HCT116 (cell line): ENCODE results near the gene CEMIP2. TPM values are rescaled to one million over a fixed set of nuclear protein-coding genes. Genes with fewer than 3 reads are reported as not detected.

ENCODE experiments used
- ATAC-seq: fragments of 200-7000 bp; cut with Tn5 transposase; 2 replicates; pipeline ENCODE4 v1.9.1; 2020; ENCODE audit warnings: mild to moderate bottlenecking, moderate library complexity
- BruUV-seq: library from RNA; stranded (reverse); fragments of 400-500 nt; replicated peaks from 2 replicates; lab custom pipeline; 2021; lab: Mats Ljungman, UMichigan
- CTCF ChIA-PET: fragments of 300-600 bp; sonication (Branson Sonifier 250); formaldehyde crosslinking; loops from one replicate; lab custom pipeline; 2021; ENCODE audit warnings: antibody characterized with exemption; lab: Charles Lee
- POLR2A ChIA-PET: fragments of 300-600, 350-600 bp; sonication (Branson Sonifier 250); formaldehyde crosslinking; loops from one replicate; lab custom pipeline; 2021; ENCODE audit warnings: antibody characterized with exemption; lab: Charles Lee
- RAD21 ChIA-PET, 2 experiments: fragments of 300-600 bp; sonication (Branson Sonifier 250); formaldehyde crosslinking; loops; one replicate each; lab custom pipeline; 2023; ENCODE audit warnings: low total read pairs in 2 of 2; ENCODE audit not compliant: uncharacterized antibody in 2 of 2, unreplicated experiment in 2 of 2, low non-redundant PET in 1 of 2; lab: Charles Lee
- DNase-seq: peaks from one replicate; pipeline ENCODE4 v3.0.0-alpha.2; 2010; ENCODE audit warnings: low read depth, low spot score
- H2AFZ ChIP-seq: fragments of 200-600 bp; shearing (Covaris generic), sonication (generic); 2 replicates; pipeline ENCODE4 v1.6.1; 2017; ENCODE audit warnings: low read depth, mixed run types, mixed read lengths, antibody characterized with exemption, low read length; ENCODE audit not compliant: poor library complexity, severe bottlenecking
- H3K27ac ChIP-seq: 2 replicates; pipeline ENCODE4 v1.5.1; 2012; ENCODE audit warnings: low read depth, low read length
- H3K27me3 ChIP-seq: fragments of 200-600 bp; sonication (generic); 2 replicates; pipeline ENCODE4 v1.6.1; 2016; ENCODE audit warnings: mixed run types, low read length, mixed read lengths; ENCODE audit not compliant: insufficient read depth
- H3K36me3 ChIP-seq, 2 experiments: fragments of 200-500 bp in 1 of 2; fragments of 200-600 bp in 1 of 2; sonication (Bioruptor generic) in 1 of 2; sonication (generic) in 1 of 2; 2 replicates each; pipeline versions ENCODE4 v1.5.1 to v1.6.1; 2014 to 2016; ENCODE audit warnings: low read length in 2 of 2, inconsistent platforms in 1 of 2, mixed read lengths in 1 of 2, mixed run types in 1 of 2; ENCODE audit not compliant: insufficient read depth in 2 of 2, control insufficient read depth in 1 of 2
- H3K4me1 ChIP-seq, 2 experiments: fragments of 200-600 bp in 1 of 2; sonication (generic) in 1 of 2; 2 replicates each; pipeline versions ENCODE4 v1.5.1 to v1.6.1; 2012 to 2017; ENCODE audit warnings: low read length in 2 of 2, inconsistent platforms in 1 of 2, mild to moderate bottlenecking in 1 of 2, mixed read lengths in 1 of 2, mixed run types in 1 of 2, moderate library complexity in 1 of 2; ENCODE audit not compliant: insufficient read depth in 2 of 2, control insufficient read depth in 1 of 2
- H3K4me2 ChIP-seq: fragments of 200-600 bp; sonication (generic); 2 replicates; pipeline ENCODE4 v1.6.1; 2017; ENCODE audit warnings: mixed run types, low read length, mixed read lengths
- H3K4me3 ChIP-seq, 2 experiments: fragments of 200-600 bp in 1 of 2; sonication (generic) in 1 of 2; replicated peaks in 1 of 2; 2 replicates each; pipeline ENCODE4 v1.5.1; 2011 to 2016; ENCODE audit warnings: low read length in 2 of 2, control low read depth in 1 of 2, low read depth in 1 of 2, mild to moderate bottlenecking in 1 of 2, mixed read lengths in 1 of 2, mixed run types in 1 of 2
- H3K79me2 ChIP-seq: fragments of 200-600 bp; sonication (generic); 2 replicates; pipeline ENCODE4 v1.6.1; 2017; ENCODE audit warnings: mild to moderate bottlenecking, mixed run types, low read length, moderate library complexity, mixed read lengths; ENCODE audit not compliant: insufficient read depth
- H3K9ac ChIP-seq: fragments of 200-600 bp; sonication (generic); 2 replicates; pipeline ENCODE4 v1.6.1; 2016; ENCODE audit warnings: low read length, mixed read lengths
- H3K9me2 ChIP-seq: fragments of 200-600 bp; sonication (generic), shearing (Covaris generic); 2 replicates; pipeline ENCODE4 v1.6.1; 2017; ENCODE audit warnings: mixed run types, mild to moderate bottlenecking, moderate library complexity; ENCODE audit not compliant: insufficient read depth
- H3K9me3 ChIP-seq, 2 experiments: fragments of 200-500 bp in 1 of 2; fragments of 200-600 bp in 1 of 2; sonication (Bioruptor generic) in 1 of 2; sonication (generic) in 1 of 2; 2 replicates each; pipeline ENCODE4 v1.6.1; 2014 to 2017; ENCODE audit warnings: low read length in 2 of 2, mixed read lengths in 2 of 2, inconsistent platforms in 1 of 2, low read depth in 1 of 2, mild to moderate bottlenecking in 1 of 2, mixed run types in 1 of 2, moderate library complexity in 1 of 2; ENCODE audit not compliant: control insufficient read depth in 1 of 2, insufficient read depth in 1 of 2
- H4K20me1 ChIP-seq: fragments of 200-600 bp; sonication (generic), shearing (Covaris generic); 2 replicates; pipeline ENCODE4 v1.6.1; 2017; ENCODE audit warnings: mixed run types, mild to moderate bottlenecking, moderate library complexity; ENCODE audit not compliant: insufficient read depth
- EGR1 ChIP-seq: IDR thresholded peaks from 2 replicates; pipeline ENCODE4 v1.6.1; 2012; ENCODE audit warnings: low read depth
- ELF1 ChIP-seq: IDR thresholded peaks from 2 replicates; pipeline ENCODE4 v1.6.1; 2012; ENCODE audit warnings: low read depth, borderline replicate concordance
- EZH2phosphoT487 ChIP-seq: fragments of 200-600 bp; IDR thresholded peaks from 2 replicates; pipeline ENCODE4 v1.6.1; 2018; ENCODE audit warnings: antibody characterized with exemption, borderline replicate concordance
- FOSL1 ChIP-seq: IDR thresholded peaks from 2 replicates; pipeline ENCODE4 v1.6.1; 2012; ENCODE audit warnings: low read depth
- POLR2A ChIP-seq: IDR thresholded peaks from 2 replicates; pipeline ENCODE4 v1.7.0; 2011; ENCODE audit warnings: borderline replicate concordance; ENCODE audit not compliant: insufficient read depth, insufficient read length; ENCODE audit errors: extremely low read depth
- POLR2AphosphoS5 ChIP-seq: IDR thresholded peaks from 2 replicates; pipeline ENCODE4 v1.6.1; 2011; ENCODE audit warnings: mild to moderate bottlenecking, low read depth, low read length, moderate library complexity
- TCF7L2 ChIP-seq: IDR thresholded peaks from 2 replicates; pipeline ENCODE4 v1.7.0; 2011; ENCODE audit warnings: borderline replicate concordance, inconsistent platforms; ENCODE audit not compliant: insufficient read depth, insufficient read length; ENCODE audit errors: extremely low read depth
- ZNF274 ChIP-seq: fragments of 200-500 bp; sonication (Bioruptor generic); IDR thresholded peaks from 2 replicates; pipeline ENCODE4 v1.6.1; 2014; ENCODE audit warnings: mild to moderate bottlenecking, low read depth, low read length, inconsistent platforms
- intact Hi-C: fragments of 100-400 bp; cut with micrococcal nuclease; formaldehyde crosslinking; loops from 2 replicates; pipeline ENCODE4 v1.10.0; 2022
- total RNA-seq: library from RNA; stranded (reverse); gene quantifications from one replicate; pipeline ENCODE4 v1.2.1, GENCODE V29; 2021; ENCODE audit not compliant: unreplicated experiment
- TF ChIP-seq, protein P1 (sequence below): IDR thresholded peaks from 2 replicates; pipeline ENCODE4 v1.6.1; 2012
- TF ChIP-seq, protein P2 (sequence below): IDR thresholded peaks from 2 replicates; pipeline ENCODE4 v1.6.1; 2012; ENCODE audit warnings: low read depth

Gene CEMIP2
- total RNA-seq, 1 experiment from 2014 or later: 14.3 TPM

DNA sequence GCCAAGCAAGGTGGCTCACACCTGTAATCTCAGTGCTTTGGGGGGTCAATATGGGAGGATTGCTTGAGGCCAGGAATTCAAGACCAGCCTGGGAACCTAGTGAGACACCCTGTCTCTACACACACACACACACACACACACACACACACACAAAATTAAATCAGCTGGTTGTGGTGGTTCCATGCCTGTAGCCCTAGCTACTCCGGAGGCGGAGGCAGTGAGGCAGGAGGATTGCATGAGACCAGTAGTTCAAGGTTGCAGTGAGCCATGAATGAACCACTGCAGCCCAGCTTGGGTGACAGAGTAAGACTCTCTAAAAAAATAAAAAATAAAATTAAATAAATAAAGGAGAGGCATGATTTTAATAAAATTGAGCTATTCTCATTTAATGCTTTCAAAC is 13.1 kb downstream of the CEMIP2 start:
- no peak overlapping the region for H3K4me3 ChIP-seq
- BruUV-seq: no TSS peak
- intact Hi-C loops: no loop called here
- no peak for TF ChIP-seq EZH2phosphoT487
- TF ChIP-seq EGR1: no peak
- no peak for TF ChIP-seq POLR2A
- TF ChIP-seq FOSL1: no peak
- no peak for TF ChIP-seq TCF7L2
- TF ChIP-seq, protein P1, sequence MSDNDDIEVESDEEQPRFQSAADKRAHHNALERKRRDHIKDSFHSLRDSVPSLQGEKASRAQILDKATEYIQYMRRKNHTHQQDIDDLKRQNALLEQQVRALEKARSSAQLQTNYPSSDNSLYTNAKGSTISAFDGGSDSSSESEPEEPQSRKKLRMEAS: no peak
- TF ChIP-seq ZNF274: no peak
- no peak for TF ChIP-seq POLR2AphosphoS5
- no peak for TF ChIP-seq ELF1
- TF ChIP-seq, protein P2, sequence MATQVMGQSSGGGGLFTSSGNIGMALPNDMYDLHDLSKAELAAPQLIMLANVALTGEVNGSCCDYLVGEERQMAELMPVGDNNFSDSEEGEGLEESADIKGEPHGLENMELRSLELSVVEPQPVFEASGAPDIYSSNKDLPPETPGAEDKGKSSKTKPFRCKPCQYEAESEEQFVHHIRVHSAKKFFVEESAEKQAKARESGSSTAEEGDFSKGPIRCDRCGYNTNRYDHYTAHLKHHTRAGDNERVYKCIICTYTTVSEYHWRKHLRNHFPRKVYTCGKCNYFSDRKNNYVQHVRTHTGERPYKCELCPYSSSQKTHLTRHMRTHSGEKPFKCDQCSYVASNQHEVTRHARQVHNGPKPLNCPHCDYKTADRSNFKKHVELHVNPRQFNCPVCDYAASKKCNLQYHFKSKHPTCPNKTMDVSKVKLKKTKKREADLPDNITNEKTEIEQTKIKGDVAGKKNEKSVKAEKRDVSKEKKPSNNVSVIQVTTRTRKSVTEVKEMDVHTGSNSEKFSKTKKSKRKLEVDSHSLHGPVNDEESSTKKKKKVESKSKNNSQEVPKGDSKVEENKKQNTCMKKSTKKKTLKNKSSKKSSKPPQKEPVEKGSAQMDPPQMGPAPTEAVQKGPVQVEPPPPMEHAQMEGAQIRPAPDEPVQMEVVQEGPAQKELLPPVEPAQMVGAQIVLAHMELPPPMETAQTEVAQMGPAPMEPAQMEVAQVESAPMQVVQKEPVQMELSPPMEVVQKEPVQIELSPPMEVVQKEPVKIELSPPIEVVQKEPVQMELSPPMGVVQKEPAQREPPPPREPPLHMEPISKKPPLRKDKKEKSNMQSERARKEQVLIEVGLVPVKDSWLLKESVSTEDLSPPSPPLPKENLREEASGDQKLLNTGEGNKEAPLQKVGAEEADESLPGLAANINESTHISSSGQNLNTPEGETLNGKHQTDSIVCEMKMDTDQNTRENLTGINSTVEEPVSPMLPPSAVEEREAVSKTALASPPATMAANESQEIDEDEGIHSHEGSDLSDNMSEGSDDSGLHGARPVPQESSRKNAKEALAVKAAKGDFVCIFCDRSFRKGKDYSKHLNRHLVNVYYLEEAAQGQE: no peak
- CTCF ChIA-PET: interaction anchor here (1.0 kb wide), 1 partner anchor 39 kb away, joined by 3 read pairs; no protein-coding TSS in a partner anchor
- no peaks in the 10 kb centered on the region for H3K36me3 ChIP-seq
- no peak overlapping the region for H2AFZ ChIP-seq
- no peaks in the 10 kb centered on the region for H3K9me2 ChIP-seq
- no peaks in the 10 kb centered on the region for H3K9me3 ChIP-seq
- H3K4me1 ChIP-seq: peaks cover 16 to 23% of the 10 kb centered on the region in 2 experiments
- no peak overlapping the region for H3K27ac ChIP-seq
- H4K20me1 ChIP-seq: no peaks in the 10 kb centered on the region
- ATAC-seq (no peak), DNase-seq (no peak)
- H3K4me2 ChIP-seq: no peak overlapping the region
- POLR2A ChIA-PET: interaction anchor here (0.9 to 1.3 kb wide), 2 partner anchors 10 to 12 kb away, joined by 3 to 6 read pairs; no protein-coding TSS in a partner anchor
- no peak overlapping the region for H3K9ac ChIP-seq
- RAD21 ChIA-PET: interaction anchor here in 1 of 2 experiments (0.7 kb wide), 1 partner anchor 114 kb away, joined by 3 read pairs; no protein-coding TSS in a partner anchor
- H3K79me2 ChIP-seq: no peaks in the 10 kb centered on the region
- H3K27me3 ChIP-seq: no peaks in the 10 kb centered on the region
